ENCODE data around the gene TECPR1. TPM values are rescaled to one million over a fixed set of nuclear protein-coding genes. Genes with fewer than 3 reads are reported as not detected.

Gene TECPR1
- total and polyA plus RNA-seq, 7 donors = 7.7 to 38.2 (median 12.6) TPM

DNA sequence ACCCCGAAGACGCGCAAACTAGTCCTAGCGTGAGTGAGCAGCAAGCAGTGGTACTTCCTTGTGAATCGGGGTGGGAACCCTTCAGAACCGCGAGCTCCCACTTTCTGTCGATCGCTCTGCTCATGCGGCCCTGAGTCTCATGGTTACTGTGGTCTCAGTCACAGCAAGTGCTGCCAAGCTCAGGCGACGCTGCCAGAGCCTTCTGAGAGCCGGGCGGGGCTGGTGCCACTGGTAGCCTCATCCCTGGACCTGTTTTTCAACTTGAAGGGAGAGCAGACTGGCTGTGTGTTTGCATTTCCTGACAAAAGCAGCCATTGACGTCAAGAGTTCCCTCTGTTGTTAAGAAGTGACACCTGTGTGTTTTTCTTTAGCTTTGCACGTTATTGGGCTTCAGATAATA lies 73.7 kb downstream of the TECPR1 start:
- intact Hi-C loops (cut with DNase I) = no loop called here
- TF ChIP-seq EP300 (IDR thresholded peaks at IDR 0.05) = no peak
- TF ChIP-seq, protein P1, sequence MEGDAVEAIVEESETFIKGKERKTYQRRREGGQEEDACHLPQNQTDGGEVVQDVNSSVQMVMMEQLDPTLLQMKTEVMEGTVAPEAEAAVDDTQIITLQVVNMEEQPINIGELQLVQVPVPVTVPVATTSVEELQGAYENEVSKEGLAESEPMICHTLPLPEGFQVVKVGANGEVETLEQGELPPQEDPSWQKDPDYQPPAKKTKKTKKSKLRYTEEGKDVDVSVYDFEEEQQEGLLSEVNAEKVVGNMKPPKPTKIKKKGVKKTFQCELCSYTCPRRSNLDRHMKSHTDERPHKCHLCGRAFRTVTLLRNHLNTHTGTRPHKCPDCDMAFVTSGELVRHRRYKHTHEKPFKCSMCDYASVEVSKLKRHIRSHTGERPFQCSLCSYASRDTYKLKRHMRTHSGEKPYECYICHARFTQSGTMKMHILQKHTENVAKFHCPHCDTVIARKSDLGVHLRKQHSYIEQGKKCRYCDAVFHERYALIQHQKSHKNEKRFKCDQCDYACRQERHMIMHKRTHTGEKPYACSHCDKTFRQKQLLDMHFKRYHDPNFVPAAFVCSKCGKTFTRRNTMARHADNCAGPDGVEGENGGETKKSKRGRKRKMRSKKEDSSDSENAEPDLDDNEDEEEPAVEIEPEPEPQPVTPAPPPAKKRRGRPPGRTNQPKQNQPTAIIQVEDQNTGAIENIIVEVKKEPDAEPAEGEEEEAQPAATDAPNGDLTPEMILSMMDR (IDR thresholded peaks at IDR 0.05) = no peak
- TF ChIP-seq POLR2A (IDR thresholded peaks at IDR 0.05) = no peak
- no peak for TF ChIP-seq POLR2AphosphoS5 (IDR thresholded peaks at IDR 0.05)
- WGBS, 2 donors = 78 to 81% methylated on average over 16 of the region's 16 CpGs
- Histone ChIP-seq H3K9me3 (no peaks in the 10 kb centered on the region), H3K27ac (no peak overlapping the region), H3K36me3 (peaks cover 0 to 41% (median 0%) of the 10 kb centered on the region in 4 donors), H3K4me1 (no peaks in the 10 kb centered on the region), H3K27me3 (no peaks in the 10 kb centered on the region), H3K4me3 (no peak overlapping the region)
- no peak for DNase-seq

DNA sequence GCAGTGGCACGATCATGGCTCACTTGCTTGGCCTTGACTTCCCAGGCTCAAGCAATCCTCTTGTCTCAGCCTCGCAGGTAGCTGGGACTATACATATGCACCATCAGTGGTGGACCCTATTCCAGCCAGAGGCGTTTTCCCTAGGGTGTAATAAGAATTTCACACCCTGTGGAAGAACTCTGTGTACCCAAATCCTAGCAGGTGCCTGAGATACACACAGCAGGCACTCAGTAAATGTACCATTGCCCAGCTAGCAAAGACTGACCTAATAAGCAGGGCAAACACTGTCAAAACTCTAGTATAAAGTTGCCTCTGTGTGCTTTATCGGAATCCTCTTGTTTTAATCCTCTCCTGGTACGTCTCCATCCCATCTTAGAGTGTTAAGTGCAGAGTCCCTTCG lies 74.5 kb downstream of the TECPR1 start:
- Histone ChIP-seq H3K27me3 (no peaks in the 10 kb centered on the region), H3K4me3 (no peak overlapping the region), H3K9me3 (no peaks in the 10 kb centered on the region), H3K4me1 (no peaks in the 10 kb centered on the region), H3K27ac (no peak overlapping the region), H3K36me3 (peaks cover 0 to 47% (median 0%) of the 10 kb centered on the region in 4 donors)
- intact Hi-C loops (cut with DNase I) = no loop called here
- DNase-seq = no peak
- no peak for TF ChIP-seq POLR2AphosphoS5 (IDR thresholded peaks at IDR 0.05)
- TF ChIP-seq POLR2A (IDR thresholded peaks at IDR 0.05) = no peak
- TF ChIP-seq, protein P1 (IDR thresholded peaks at IDR 0.05) = no peak
- no peak for TF ChIP-seq EP300 (IDR thresholded peaks at IDR 0.05)
- WGBS, 2 donors = 92 to 93% methylated on average over 6 of the region's 6 CpGs

DNA sequence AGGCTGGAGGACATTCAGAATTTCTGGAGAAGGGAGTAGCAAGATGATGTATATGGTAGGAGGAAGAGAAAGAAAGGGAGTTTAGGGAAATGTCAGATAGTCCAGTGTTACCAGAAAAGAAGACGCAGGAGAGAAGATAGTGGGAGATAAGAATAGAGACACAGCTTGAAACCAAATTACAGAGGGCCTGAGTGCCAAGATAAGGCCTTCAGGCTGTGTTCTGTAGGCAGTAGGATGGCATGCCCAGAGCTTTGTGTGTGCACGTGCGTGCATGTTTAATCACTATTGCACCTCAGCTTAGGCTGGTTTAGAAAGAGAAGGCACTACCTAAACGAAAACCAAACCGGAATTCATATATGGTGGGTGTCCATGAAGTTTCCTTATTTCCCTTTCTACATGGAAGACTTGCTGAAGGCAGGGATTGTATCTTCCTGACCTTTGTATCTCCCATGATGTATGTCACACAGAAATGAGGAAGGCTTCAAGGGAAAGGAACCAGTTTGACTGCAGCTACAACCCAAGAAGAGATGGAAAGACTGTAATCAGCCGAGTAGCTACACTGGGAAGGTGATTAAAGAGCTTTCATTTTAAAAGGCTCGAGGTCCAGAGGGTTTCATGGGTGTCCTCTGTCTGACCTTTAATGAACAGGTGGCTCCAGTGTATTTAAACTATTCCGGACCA lies 76.6 kb downstream of the TECPR1 start:
- intact Hi-C loops (cut with DNase I) = no loop called here
- TF ChIP-seq POLR2AphosphoS5 (IDR thresholded peaks at IDR 0.05) = no peak
- TF ChIP-seq, protein P1 (IDR thresholded peaks at IDR 0.05) = no peak
- TF ChIP-seq POLR2A (IDR thresholded peaks at IDR 0.05) = no peak
- TF ChIP-seq EP300 (IDR thresholded peaks at IDR 0.05) = no peak
- no peaks in the 10 kb centered on the region for H3K4me1 ChIP-seq
- H3K27me3 ChIP-seq = no peaks in the 10 kb centered on the region
- DNase-seq = no peak
- H3K9me3 ChIP-seq = no peaks in the 10 kb centered on the region
- no peak overlapping the region for H3K4me3 ChIP-seq
- peaks cover 0 to 60% (median 0%) of the 10 kb centered on the region in 4 donors for H3K36me3 ChIP-seq
- 80 to 88% methylated on average over 8 of the region's 8 CpGs for WGBS, 2 donors
- H3K27ac ChIP-seq = no peak overlapping the region

DNA sequence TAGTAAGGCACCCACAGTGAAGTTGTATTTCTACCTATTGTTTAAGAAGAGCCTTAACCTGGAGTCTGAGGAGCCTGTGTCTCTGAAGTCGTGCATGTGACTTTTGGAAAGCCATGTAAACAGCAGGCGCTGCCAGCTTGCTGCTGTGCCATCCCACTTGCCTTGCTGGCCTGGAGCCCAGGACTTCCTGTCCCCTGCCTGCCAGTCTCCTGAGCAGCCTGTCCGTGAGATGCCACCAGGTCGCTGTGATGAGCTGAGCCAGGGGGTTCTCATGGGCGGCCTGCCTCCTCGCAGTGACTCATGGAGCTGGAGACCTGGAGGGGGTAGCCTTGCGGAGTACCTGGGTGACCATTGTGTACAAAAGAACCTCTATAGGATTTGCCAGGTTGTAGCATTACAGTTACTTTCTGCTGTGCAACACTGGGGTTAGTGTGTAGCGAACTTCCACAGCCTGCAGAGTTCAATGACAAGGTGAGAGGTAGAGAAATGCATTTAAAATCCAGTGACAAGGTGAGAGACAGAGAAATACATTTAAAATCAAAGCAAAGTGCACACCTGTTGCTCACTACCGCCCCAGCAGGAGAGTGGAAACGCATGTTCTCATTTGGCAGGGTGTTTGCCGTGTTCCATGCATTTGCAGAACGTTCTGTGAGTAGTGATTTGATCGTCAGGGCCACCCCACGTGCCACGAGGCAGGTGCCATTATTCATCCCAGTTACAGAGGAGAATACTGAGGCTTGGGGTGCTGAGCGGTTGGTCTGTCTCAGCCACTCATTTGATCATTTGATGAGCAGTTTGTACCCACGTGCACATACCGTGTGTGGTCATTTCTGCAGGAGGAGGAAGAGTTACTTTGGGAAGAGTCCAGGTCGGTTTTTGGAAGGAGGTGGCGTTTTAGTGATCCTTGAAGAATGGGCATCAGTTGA lies 77.4 kb downstream of the TECPR1 start:
- Histone ChIP-seq H3K36me3 (peaks cover 0 to 60% (median 0%) of the 10 kb centered on the region in 4 donors), H3K27ac (no peak overlapping the region), H3K4me1 (no peaks in the 10 kb centered on the region), H3K27me3 (no peaks in the 10 kb centered on the region), H3K4me3 (no peak overlapping the region), H3K9me3 (no peaks in the 10 kb centered on the region)
- intact Hi-C loops (cut with DNase I) = no loop called here
- no peak for DNase-seq
- WGBS, 2 donors = 95 to 96% methylated on average over 20 of the region's 20 CpGs
- TF ChIP-seq EP300 (IDR thresholded peaks at IDR 0.05) (no peak), POLR2AphosphoS5 (IDR thresholded peaks at IDR 0.05) (no peak), POLR2A (IDR thresholded peaks at IDR 0.05) (no peak)
- TF ChIP-seq, protein P1 (IDR thresholded peaks at IDR 0.05) = no peak
